SK-N-SH (cell line): ENCODE results near the gene SV2C.

Experiments
- CTCF ChIP-seq: fragments of 200-600 bp; sonication (generic); IDR thresholded peaks from 2 replicates; pipeline ENCODE4 v1.6.1; 2017; ENCODE audit warnings: antibody characterized with exemption, mild to moderate bottlenecking, moderate library complexity
- EP300 ChIP-seq, 2 experiments: IDR thresholded peaks; 2 replicates each; pipeline versions ENCODE4 v1.4.0 to v1.6.1; 2012; ENCODE audit warnings: borderline replicate concordance in 1 of 2, low read depth in 1 of 2, low read length in 1 of 2
- EZH2phosphoT487 ChIP-seq: fragments of 200-600 bp; sonication (generic); IDR thresholded peaks from 2 replicates; pipeline ENCODE4 v1.6.1; 2017; ENCODE audit warnings: low read depth, mixed run types, mild to moderate bottlenecking, antibody characterized with exemption, moderate library complexity, borderline replicate concordance
- MAX ChIP-seq: IDR thresholded peaks from 2 replicates; pipeline ENCODE4 v1.4.0; 2012; ENCODE audit warnings: low read depth
- PBX3 ChIP-seq: IDR thresholded peaks from 2 replicates; pipeline ENCODE4; 2012
- POLR2AphosphoS5 ChIP-seq: IDR thresholded peaks from 2 replicates; pipeline ENCODE4 v1.6.1; 2012; ENCODE audit warnings: low read depth, low read length
- RAD21 ChIP-seq: IDR thresholded peaks from 2 replicates; pipeline ENCODE4 v1.6.1; 2012; ENCODE audit warnings: mild to moderate bottlenecking, low read length
- REST ChIP-seq: IDR thresholded peaks from 2 replicates; pipeline ENCODE4 v1.6.1; 2012; ENCODE audit warnings: mild to moderate bottlenecking, low read depth, low read length, moderate library complexity
- SIN3A ChIP-seq: IDR thresholded peaks from 2 replicates; pipeline ENCODE4 v1.6.1; 2012; ENCODE audit warnings: low read depth, mild to moderate bottlenecking, low read length, moderate library complexity, borderline replicate concordance
- SMC3 ChIP-seq: IDR thresholded peaks from 2 replicates; pipeline ENCODE4 v1.6.1; 2012; ENCODE audit warnings: low read depth, low read length, improper control_type of control experiment
- USF1 ChIP-seq: IDR thresholded peaks from 2 replicates; pipeline ENCODE4 v1.4.0; 2012; ENCODE audit warnings: low read depth, borderline replicate concordance
- YY1 ChIP-seq: IDR thresholded peaks from 2 replicates; pipeline ENCODE4 v1.4.0; 2012; ENCODE audit warnings: low read depth, mild to moderate bottlenecking

- TF ChIP-seq SIN3A = no peak
- no peak for TF ChIP-seq PBX3
- TF ChIP-seq POLR2AphosphoS5 = no peak
- TF ChIP-seq EZH2phosphoT487 = no peak
- TF ChIP-seq REST = no peak
- no peak for TF ChIP-seq USF1
- no peak for TF ChIP-seq CTCF
- no peak for TF ChIP-seq RAD21
- no peak for TF ChIP-seq EP300 (IDR thresholded peaks at IDR 0.05; ENCODE audit: borderline replicate concordance in 1 of 2, low read depth in 1 of 2, low read length in 1 of 2)
- TF ChIP-seq SMC3 = no peak
- no peak for TF ChIP-seq MAX
- TF ChIP-seq YY1 = no peak
These were observed 258.6 kb downstream of the SV2C start for GRCh38 chr5:76341651-76342334.
